CD4-positive, CD25-positive, alpha-beta regulatory T cell (primary cell): ENCODE results near the gene VWDE. TPM values are rescaled to one million over a fixed set of nuclear protein-coding genes. Genes with fewer than 3 reads are reported as not detected.
"Not testable (repeated sequence)": the region's sequence is repeated elsewhere in the genome, so short reads cannot be mapped to it uniquely, and the experiment has no call there.

Experiments used
- ATAC-seq, 2 donors: fragments of 150-1000 bp; cut with Tn5 transposase; one replicate each; pipeline ENCODE4 v1.10.0; 2021; ENCODE audit warnings: low read depth in 2 of 2, moderate number of reproducible peaks in 2 of 2, moderate library complexity in 1 of 2
- DNase-seq, 3 donors: peaks; one replicate each; pipeline versions ENCODE4 v3.0.0 to v3.0.0-alpha.2; 2012 to 2022; ENCODE audit warnings: mixed read lengths in 1 of 3
- H3K27ac ChIP-seq: one replicate; pipeline ENCODE4 v1.7.0; 2013; ENCODE audit warnings: mild to moderate bottlenecking, low read length; ENCODE audit not compliant: insufficient read depth, poor library complexity, severe bottlenecking
- H3K27me3 ChIP-seq: one replicate; pipeline ENCODE4 v1.7.0; 2013; ENCODE audit warnings: low read length; ENCODE audit not compliant: control insufficient read depth, insufficient read depth
- H3K36me3 ChIP-seq: one replicate; pipeline ENCODE4 v1.7.0; 2013; ENCODE audit warnings: mild to moderate bottlenecking, low read length, moderate library complexity; ENCODE audit not compliant: control insufficient read depth, insufficient read depth
- H3K4me1 ChIP-seq: 2 replicates; pipeline ENCODE4 v1.7.0; 2013; ENCODE audit warnings: mild to moderate bottlenecking, low read length; ENCODE audit not compliant: insufficient read depth, control insufficient read depth, poor library complexity, severe bottlenecking
- H3K4me3 ChIP-seq: one replicate; pipeline ENCODE4 v1.7.0; 2013; ENCODE audit warnings: low read depth, mild to moderate bottlenecking, low read length, moderate library complexity
- H3K9me3 ChIP-seq, 2 experiments: 1 replicate in 1 of 2; 2 replicates in 1 of 2; pipeline ENCODE4 v1.7.0; 2013; ENCODE audit warnings: low read length in 2 of 2, mild to moderate bottlenecking in 1 of 2, moderate library complexity in 1 of 2; ENCODE audit not compliant: control insufficient read depth in 2 of 2
- H3K27ac Mint-ChIP-seq, 3 donors: one replicate each; pipeline ENCODE4 v1.8.0; 2020 to 2022; ENCODE audit warnings: mild to moderate bottlenecking in 3 of 3, mixed read lengths in 3 of 3, moderate library complexity in 2 of 3
- H3K27me3 Mint-ChIP-seq: one replicate; pipeline ENCODE4 v1.8.0; 2022; ENCODE audit warnings: mild to moderate bottlenecking, mixed read lengths
- H3K36me3 Mint-ChIP-seq: one replicate; pipeline ENCODE4 v1.8.0; 2020; ENCODE audit warnings: mixed read lengths
- H3K4me1 Mint-ChIP-seq, 4 donors: one replicate each; pipeline ENCODE4 v1.8.0; 2020 to 2022; ENCODE audit warnings: mixed read lengths in 4 of 4, mild to moderate bottlenecking in 1 of 4
- H3K4me3 Mint-ChIP-seq, 4 donors: one replicate each; pipeline ENCODE4 v1.8.0; 2020 to 2022; ENCODE audit warnings: mild to moderate bottlenecking in 4 of 4, mixed read lengths in 4 of 4, moderate library complexity in 3 of 4
- H3K9me3 Mint-ChIP-seq, 7 donors: one replicate each; pipeline ENCODE4 v1.8.0; 2020 to 2022; ENCODE audit warnings: mixed read lengths in 7 of 7, mild to moderate bottlenecking in 3 of 7, moderate library complexity in 2 of 7
- polyA plus RNA-seq, 4 donors: library from polyadenylated mRNA; unstranded; fragments of 300-500 nt; fragmentation: Illumina TruSeq; gene quantifications; one replicate each; pipeline ENCODE4 v1.2.3, GENCODE V29; 2021
- total RNA-seq: library from RNA; stranded (reverse); gene quantifications from one replicate; pipeline ENCODE4 v1.2.3, GENCODE V29; 2022

Gene VWDE
- total and polyA plus RNA-seq, 5 donors from 2014 or later, result 0.12 to 0.86 (median 0.37) TPM; not detected in 2

DNA sequence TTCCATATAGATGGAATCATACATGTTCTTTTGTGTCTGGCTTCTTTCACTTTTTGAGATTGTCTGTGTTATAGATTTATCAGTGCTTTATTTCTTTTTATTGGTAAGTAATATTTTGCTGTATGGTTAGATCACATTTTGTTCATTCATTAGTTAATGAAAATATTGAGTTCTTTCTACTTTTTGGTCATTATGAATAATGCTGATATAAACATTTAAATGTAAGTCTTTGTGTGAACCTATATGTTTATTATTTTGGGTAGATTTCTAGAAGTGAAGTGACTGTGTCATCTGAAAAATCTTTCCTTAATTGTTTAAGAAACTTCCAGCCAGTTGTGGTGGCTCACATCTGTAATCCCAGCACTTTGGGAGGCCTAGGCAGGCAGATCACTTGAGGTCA is 11.4 kb upstream of the VWDE start:
- H3K27ac ChIP-seq, result no peak overlapping the region
- H3K36me3 ChIP-seq, result no peaks in the 10 kb centered on the region
- Mint-ChIP-seq H3K36me3 (no peaks in the 10 kb centered on the region), H3K4me3 (no peak overlapping the region), H3K27ac (no peak overlapping the region), H3K27me3 (no peaks in the 10 kb centered on the region), H3K9me3 (peaks cover 0 to 6% (median 0%) of the 10 kb centered on the region in 7 donors), H3K4me1 (no peaks in the 10 kb centered on the region)
- DNase-seq (no peak), ATAC-seq (no peak)
- H3K9me3 ChIP-seq, result no peaks in the 10 kb centered on the region
- H3K4me3 ChIP-seq, result no peak overlapping the region
- no peaks in the 10 kb centered on the region for H3K27me3 ChIP-seq
- no peaks in the 10 kb centered on the region for H3K4me1 ChIP-seq

DNA sequence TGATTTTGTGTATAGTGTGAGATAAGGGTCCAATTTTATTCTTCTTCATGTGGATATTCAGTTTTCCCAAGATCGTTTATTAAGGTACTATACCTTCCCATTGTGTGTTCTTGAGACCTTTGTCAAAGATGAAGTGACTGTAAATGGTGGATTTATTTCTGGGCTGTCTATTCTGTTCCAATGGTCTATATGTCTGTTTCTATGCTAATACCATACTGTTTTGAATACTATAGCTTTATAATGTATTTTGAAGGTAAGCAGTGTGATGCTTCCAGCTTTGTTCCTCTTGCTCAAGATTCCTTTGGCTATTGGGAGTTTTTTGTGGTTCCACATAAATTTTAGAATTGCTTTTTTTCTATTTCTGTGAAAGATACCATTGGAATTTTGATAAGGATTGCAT is 8.7 kb upstream of the VWDE start:
- H3K4me1 ChIP-seq, result no peaks in the 10 kb centered on the region
- Mint-ChIP-seq H3K36me3 (no peaks in the 10 kb centered on the region), H3K27ac (no peak overlapping the region), H3K4me1 (no peaks in the 10 kb centered on the region), H3K27me3 (no peaks in the 10 kb centered on the region), H3K4me3 (no peak overlapping the region), H3K9me3 (peaks cover 0 to 7% (median 1%) of the 10 kb centered on the region in 7 donors)
- DNase-seq (no peak), ATAC-seq (no peak)
- no peak overlapping the region for H3K4me3 ChIP-seq
- no peaks in the 10 kb centered on the region for H3K27me3 ChIP-seq
- H3K9me3 ChIP-seq, result no peaks in the 10 kb centered on the region
- no peaks in the 10 kb centered on the region for H3K36me3 ChIP-seq
- no peak overlapping the region for H3K27ac ChIP-seq

DNA sequence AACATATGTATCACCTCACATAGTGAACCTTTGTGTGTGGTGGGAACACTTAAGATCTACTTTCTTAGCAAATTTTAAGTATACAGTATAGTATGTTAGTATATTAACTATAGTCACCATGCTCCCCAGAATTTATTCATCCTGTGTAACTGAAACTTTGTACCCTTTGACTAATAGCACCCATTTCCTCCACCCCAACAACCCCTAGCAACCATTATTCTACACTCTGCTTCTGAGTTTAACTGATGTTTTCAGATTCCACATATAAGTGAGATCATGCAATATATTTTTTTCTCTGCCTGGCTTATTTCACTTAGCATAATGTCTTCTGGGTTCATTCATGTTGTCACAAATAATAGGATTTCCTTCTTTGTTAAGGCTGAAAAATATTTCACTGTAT is 6.9 kb upstream of the VWDE start:
- H3K27me3 Mint-ChIP-seq, result no peaks in the 10 kb centered on the region
- no peaks in the 10 kb centered on the region for H3K4me1 Mint-ChIP-seq
- H3K27ac Mint-ChIP-seq, result no peak overlapping the region
- Histone ChIP-seq H3K27ac (no peak overlapping the region), H3K36me3 (no peaks in the 10 kb centered on the region), H3K4me1 (no peaks in the 10 kb centered on the region), H3K27me3 (no peaks in the 10 kb centered on the region), H3K9me3 (no peaks in the 10 kb centered on the region), H3K4me3 (no peak overlapping the region)
- H3K4me3 Mint-ChIP-seq, result no peak overlapping the region
- peaks cover 0 to 8% (median 3%) of the 10 kb centered on the region in 7 donors for H3K9me3 Mint-ChIP-seq
- DNase-seq, result no peak
- no peak for ATAC-seq
- H3K36me3 Mint-ChIP-seq, result no peaks in the 10 kb centered on the region

DNA sequence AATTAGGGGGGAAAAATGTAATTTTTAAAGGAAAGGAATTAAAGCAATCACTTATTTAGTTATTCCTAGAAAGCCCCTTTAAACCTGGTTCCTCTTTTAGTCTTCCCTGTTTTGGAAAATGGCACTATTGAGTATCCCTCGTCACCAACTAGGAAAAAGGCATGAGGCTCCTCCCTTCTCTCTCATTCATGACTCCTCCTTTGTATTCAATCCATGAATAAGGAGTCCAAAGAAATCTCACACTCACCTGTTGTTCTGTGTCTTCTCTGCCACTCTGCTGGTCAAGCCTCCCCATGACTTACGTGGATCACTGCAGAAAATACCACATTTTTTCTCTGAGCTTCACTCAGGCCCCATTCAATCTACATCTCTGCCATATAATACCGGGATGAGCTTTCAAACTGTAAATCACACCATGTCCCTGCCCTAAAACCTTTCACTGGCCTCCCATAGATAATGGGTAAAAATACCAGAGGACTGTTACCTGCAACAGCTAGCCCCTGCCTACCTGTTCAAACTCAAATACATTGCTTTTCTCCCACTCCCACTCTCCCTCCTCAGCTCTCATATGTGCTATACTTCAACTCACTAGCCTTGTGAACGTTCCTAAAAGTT is 5.5 kb upstream of the VWDE start:
- Mint-ChIP-seq H3K4me1 (peaks cover 0 to 3% (median 0%) of the 10 kb centered on the region in 4 donors), H3K4me3 (no peak overlapping the region), H3K36me3 (no peaks in the 10 kb centered on the region), H3K9me3 (peaks cover 0 to 8% (median 3%) of the 10 kb centered on the region in 7 donors), H3K27ac (no peak overlapping the region), H3K27me3 (peaks cover 2% of the 10 kb centered on the region)
- no peak overlapping the region for H3K4me3 ChIP-seq
- no peak for ATAC-seq
- no peaks in the 10 kb centered on the region for H3K9me3 ChIP-seq
- DNase-seq, result no peak
- no peaks in the 10 kb centered on the region for H3K27me3 ChIP-seq
- no peaks in the 10 kb centered on the region for H3K36me3 ChIP-seq
- H3K4me1 ChIP-seq, result no peaks in the 10 kb centered on the region
- no peak overlapping the region for H3K27ac ChIP-seq

DNA sequence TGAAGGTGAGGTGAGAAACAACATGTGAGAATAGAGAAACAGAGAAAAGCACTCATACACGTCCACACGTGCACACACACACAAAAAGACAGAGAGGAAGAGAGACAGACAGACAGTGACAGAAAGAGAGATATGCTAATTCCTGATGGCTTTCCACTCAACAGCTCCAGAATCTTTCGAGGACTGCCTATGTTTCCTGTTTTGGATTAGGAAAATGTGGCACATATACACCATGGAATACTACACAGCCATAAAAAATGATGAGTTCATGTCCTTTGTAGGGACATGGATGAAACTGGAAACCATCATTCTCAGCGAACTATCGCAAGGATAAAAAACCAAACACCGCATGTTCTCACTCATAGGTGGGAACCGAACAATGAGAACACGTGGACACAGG is 4.0 kb upstream of the VWDE start:
- not testable (repeated sequence) for H3K27ac ChIP-seq, H3K9me3 Mint-ChIP-seq, ATAC-seq, H3K4me1 ChIP-seq, H3K4me3 ChIP-seq, H3K36me3 ChIP-seq, H3K27me3 ChIP-seq, H3K4me3 Mint-ChIP-seq, H3K27ac Mint-ChIP-seq, H3K9me3 ChIP-seq, H3K36me3 Mint-ChIP-seq, DNase-seq
- H3K4me1 Mint-ChIP-seq, result peaks cover 6 to 13% (median 10%) of the 10 kb centered on the region in 4 donors
- peaks cover 10% of the 10 kb centered on the region for H3K27me3 Mint-ChIP-seq

DNA sequence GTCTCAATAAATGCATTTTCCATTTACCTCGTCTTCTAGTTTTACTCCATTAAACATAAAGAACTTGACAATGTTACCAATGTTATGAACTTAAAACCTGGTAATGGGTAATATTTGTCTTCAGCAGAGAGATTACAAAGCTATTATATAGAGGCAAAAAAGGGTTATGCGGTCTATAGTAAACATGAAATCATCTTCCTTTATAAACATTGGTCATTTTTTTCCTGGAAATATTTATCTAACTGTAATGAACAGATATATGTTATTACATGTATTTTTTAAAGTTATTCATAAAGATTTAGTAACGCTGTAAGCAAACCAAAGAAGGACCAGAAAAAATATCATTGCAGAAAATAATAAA is 1.3 kb downstream of the VWDE start:
- Histone ChIP-seq H3K27ac (no peak overlapping the region), H3K4me3 (no peak overlapping the region), H3K36me3 (no peaks in the 10 kb centered on the region), H3K27me3 (no peaks in the 10 kb centered on the region), H3K9me3 (peaks cover 0 to 4% of the 10 kb centered on the region in 2 experiments), H3K4me1 (peaks cover 8% of the 10 kb centered on the region)
- H3K27me3 Mint-ChIP-seq, result peaks cover 15% of the 10 kb centered on the region
- no peak overlapping the region for H3K4me3 Mint-ChIP-seq
- H3K27ac Mint-ChIP-seq, result no peak overlapping the region
- H3K4me1 Mint-ChIP-seq, result peaks cover 7 to 13% (median 10%) of the 10 kb centered on the region in 4 donors
- peaks cover 0 to 14% (median 5%) of the 10 kb centered on the region in 7 donors for H3K9me3 Mint-ChIP-seq
- ATAC-seq (no peak), DNase-seq (no peak)
- no peaks in the 10 kb centered on the region for H3K36me3 Mint-ChIP-seq

DNA sequence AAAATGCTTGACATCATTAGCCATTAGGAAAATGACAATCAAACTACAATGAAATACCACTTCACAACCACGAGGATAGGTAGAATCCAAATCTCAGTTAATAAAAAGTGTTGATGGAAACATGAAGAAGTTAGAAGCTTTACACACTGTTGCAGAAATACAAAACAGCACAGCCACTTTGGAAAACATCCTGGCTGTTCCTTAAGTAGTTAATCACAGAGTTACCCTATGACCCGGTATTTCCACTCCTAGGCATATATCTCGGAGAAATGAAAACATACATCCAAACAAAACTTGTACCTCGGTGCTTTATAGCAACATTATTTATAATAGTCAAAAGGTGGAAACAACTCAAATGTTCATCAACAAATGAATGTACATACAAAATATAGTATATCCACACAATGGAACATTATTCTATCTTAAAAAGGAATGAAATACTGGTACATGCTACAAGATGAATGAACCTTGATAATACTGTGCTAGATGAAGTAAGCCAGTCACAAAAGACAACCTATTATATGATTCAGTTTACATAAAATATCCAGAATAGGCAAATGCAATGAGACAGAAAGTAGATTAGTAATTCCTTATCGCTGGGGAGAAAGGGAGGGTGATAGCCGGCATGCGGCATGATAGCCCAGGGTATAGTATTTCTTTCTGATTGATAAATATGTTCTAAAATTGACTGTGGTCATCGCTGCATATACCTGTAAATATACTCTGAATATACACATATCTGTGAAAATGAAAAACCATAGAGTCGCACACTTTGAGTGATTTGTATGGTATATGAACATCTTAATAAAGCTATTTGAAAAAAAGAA is 1.9 kb downstream of the VWDE start:
- H3K4me1 Mint-ChIP-seq, result peaks cover 7 to 13% (median 10%) of the 10 kb centered on the region in 4 donors
- no peaks in the 10 kb centered on the region for H3K36me3 ChIP-seq
- H3K9me3 Mint-ChIP-seq, result peaks cover 0 to 17% (median 5%) of the 10 kb centered on the region in 7 donors

More for the DNA sequence above, 1.9 kb downstream of the VWDE start:
- H3K4me1 ChIP-seq, result peaks cover 8% of the 10 kb centered on the region
- H3K4me3 Mint-ChIP-seq, result peak overlapping the region in 1 of 4 donors; percentile 62
- H3K9me3 ChIP-seq, result peaks cover 0 to 4% of the 10 kb centered on the region in 2 experiments
- no peaks in the 10 kb centered on the region for H3K27me3 ChIP-seq
- H3K27ac ChIP-seq, result no peak overlapping the region
- H3K4me3 ChIP-seq, result no peak overlapping the region
- H3K27me3 Mint-ChIP-seq, result peaks cover 15% of the 10 kb centered on the region
- ATAC-seq, result no peak
- DNase-seq, result no peak
- H3K27ac Mint-ChIP-seq, result no peak overlapping the region
- no peaks in the 10 kb centered on the region for H3K36me3 Mint-ChIP-seq
